GM23248 (cell line): ENCODE data around the gene SPINK1. TPM values are rescaled to one million over a fixed set of nuclear protein-coding genes. Genes with fewer than 3 reads are reported as not detected.

ENCODE experiments used
- DNase-seq: peaks from one replicate; pipeline ENCODE4 v3.0.0-alpha.2; 2015
- H2AFZ ChIP-seq: fragments of 200-600 bp; sonication (generic); 2 replicates; pipeline ENCODE4 v1.6.1; 2016; ENCODE audit warnings: antibody characterized with exemption
- H3F3A ChIP-seq: fragments of 200-600 bp; sonication (generic); 2 replicates; pipeline ENCODE4 v1.6.1; 2016; ENCODE audit warnings: mild to moderate bottlenecking, antibody characterized with exemption, mixed run types; ENCODE audit not compliant: insufficient read depth
- H3K27ac ChIP-seq: fragments of 200-600 bp; sonication (generic); 2 replicates; pipeline ENCODE4 v1.5.1; 2016; ENCODE audit warnings: mild to moderate bottlenecking
- H3K27me3 ChIP-seq: fragments of 200-600 bp; sonication (generic); replicated peaks from 2 replicates; pipeline ENCODE4 v1.6.1; 2016; ENCODE audit warnings: mild to moderate bottlenecking; ENCODE audit not compliant: insufficient read depth
- H3K36me3 ChIP-seq: fragments of 200-600 bp; sonication (generic); 2 replicates; pipeline ENCODE4 v1.6.1; 2016; ENCODE audit warnings: low read depth, mild to moderate bottlenecking
- H3K4me1 ChIP-seq: fragments of 200-600 bp; sonication (generic); 2 replicates; pipeline ENCODE4 v1.6.1; 2016; ENCODE audit warnings: mild to moderate bottlenecking; ENCODE audit not compliant: insufficient read depth
- H3K4me2 ChIP-seq: fragments of 200-600 bp; sonication (generic); one replicate; pipeline ENCODE4 v1.6.1; 2016; ENCODE audit warnings: mild to moderate bottlenecking; ENCODE audit not compliant: unreplicated experiment
- H3K4me3 ChIP-seq: fragments of 200-600 bp; sonication (generic); 2 replicates; pipeline ENCODE4 v1.5.1; 2016; ENCODE audit warnings: mild to moderate bottlenecking
- H3K79me2 ChIP-seq: fragments of 200-600 bp; sonication (generic); 2 replicates; pipeline ENCODE4 v1.6.1; 2016; ENCODE audit warnings: mild to moderate bottlenecking; ENCODE audit not compliant: insufficient read depth
- H3K9ac ChIP-seq: fragments of 200-600 bp; sonication (generic); 2 replicates; pipeline ENCODE4 v1.6.1; 2016; ENCODE audit warnings: mild to moderate bottlenecking
- H3K9me2 ChIP-seq: fragments of 200-600 bp; sonication (generic); 2 replicates; pipeline ENCODE4 v1.6.1; 2016; ENCODE audit warnings: mixed run types, mild to moderate bottlenecking, moderate library complexity; ENCODE audit not compliant: insufficient read depth
- H3K9me3 ChIP-seq: fragments of 200-600 bp; sonication (generic); one replicate; pipeline ENCODE4 v1.6.1; 2017; ENCODE audit warnings: low read depth
- H4K20me1 ChIP-seq: fragments of 200-600 bp; sonication (generic); 2 replicates; pipeline ENCODE4 v1.6.0; 2016; ENCODE audit not compliant: insufficient read depth
- EZH2 ChIP-seq: fragments of 200-600 bp; sonication (generic); IDR thresholded peaks from 2 replicates; pipeline ENCODE4 v1.6.1; 2018; ENCODE audit warnings: antibody characterized with exemption, mild to moderate bottlenecking; ENCODE audit not compliant: insufficient read depth, poor library complexity, severe bottlenecking
- EZH2phosphoT487 ChIP-seq: fragments of 200-600 bp; sonication (generic); IDR thresholded peaks from 2 replicates; pipeline ENCODE4 v1.6.1; 2018; ENCODE audit warnings: antibody characterized with exemption, moderate library complexity, mild to moderate bottlenecking, low read depth; ENCODE audit not compliant: insufficient read depth
- WGBS, 2 experiments: methylation state at CpG; one replicate each; pipeline ENCODE4 v1.1.6; 2015 to 2017; ENCODE audit warnings: low lambda C conversion rate in 2 of 2, low coverage in 1 of 2; ENCODE audit errors: missing lambda C conversion rate in 2 of 2; 5-methylcytosine and 5-hydroxymethylcytosine counted together
- in situ Hi-C: fragments of 300-500 bp; cut with MboI; formaldehyde crosslinking; loops from 2 replicates; pipeline ENCODE4 v1.15.0; 2020
- polyA plus RNA-seq: library from polyadenylated mRNA; unstranded; fragments of >200 nt; fragmentation: Nextera tagmentation; extraction: Ambion mirVana; gene quantifications from 2 replicates; pipeline ENCODE4 v1.2.1, GENCODE V29; 2016
- total RNA-seq: library from RNA; depleted of rRNA; stranded (reverse); fragments of >200 nt; shearing (Covaris generic); gene quantifications from 2 replicates; pipeline ENCODE4 v1.2.3, GENCODE V29; 2014

The SPINK1 gene
- total and polyA plus RNA-seq, 2 experiments from 2014 or later, result not detected

- H3K9me3 ChIP-seq, result no peaks in the 10 kb centered on the region
- H3K9me2 ChIP-seq, result no peaks in the 10 kb centered on the region
- no peaks in the 10 kb centered on the region for H4K20me1 ChIP-seq
- H3K36me3 ChIP-seq, result no peaks in the 10 kb centered on the region
- no peak overlapping the region for H3K4me3 ChIP-seq
- H3F3A ChIP-seq, result no peaks in the 10 kb centered on the region
- no peak overlapping the region for H3K27ac ChIP-seq
- no peak overlapping the region for H3K4me2 ChIP-seq
- no peaks in the 10 kb centered on the region for H3K4me1 ChIP-seq
- peak; percentile 18 for DNase-seq
- peaks cover 11% of the 10 kb centered on the region; the same call in 1 of the 2 replicates for H3K27me3 ChIP-seq
- 9 to 10% methylated on average over 4 of the region's 4 CpGs for WGBS, 2 experiments
- no peak overlapping the region for H3K9ac ChIP-seq
- no peak for TF ChIP-seq EZH2
- no peak for TF ChIP-seq EZH2phosphoT487
- in situ Hi-C loops, result no loop called here
- H2AFZ ChIP-seq, result no peak overlapping the region
- no peaks in the 10 kb centered on the region for H3K79me2 ChIP-seq
Measured at GRCh38 chr5:147855774-147856069, 24.3 kb upstream of the SPINK1 start.

GRCh38 chr5:147854894-147855773 lies 23.7 kb upstream of the SPINK1 start:
- Histone ChIP-seq H3K36me3 (no peaks in the 10 kb centered on the region), H4K20me1 (no peaks in the 10 kb centered on the region), H3K27ac (no peak overlapping the region), H3K4me2 (no peak overlapping the region), H3K4me3 (no peak overlapping the region), H3K4me1 (no peaks in the 10 kb centered on the region), H2AFZ (no peak overlapping the region), H3K9ac (no peak overlapping the region), H3K79me2 (no peaks in the 10 kb centered on the region), H3K27me3 (peaks cover 11% of the 10 kb centered on the region; the same call in 1 of the 2 replicates), H3K9me3 (no peaks in the 10 kb centered on the region), H3K9me2 (no peaks in the 10 kb centered on the region), H3F3A (no peaks in the 10 kb centered on the region)
- in situ Hi-C loops, result no loop called here
- TF ChIP-seq EZH2phosphoT487, result no peak
- no peak for TF ChIP-seq EZH2
- 21 to 28% methylated on average over 11 of the region's 11 CpGs for WGBS, 2 experiments
- DNase-seq, result no peak

GRCh38 chr5:147854331-147854730 lies 22.9 kb upstream of the SPINK1 start:
- TF ChIP-seq EZH2phosphoT487, result no peak
- TF ChIP-seq EZH2, result no peak
- H3K9ac ChIP-seq, result no peak overlapping the region
- in situ Hi-C loops, result no loop called here

DNA sequence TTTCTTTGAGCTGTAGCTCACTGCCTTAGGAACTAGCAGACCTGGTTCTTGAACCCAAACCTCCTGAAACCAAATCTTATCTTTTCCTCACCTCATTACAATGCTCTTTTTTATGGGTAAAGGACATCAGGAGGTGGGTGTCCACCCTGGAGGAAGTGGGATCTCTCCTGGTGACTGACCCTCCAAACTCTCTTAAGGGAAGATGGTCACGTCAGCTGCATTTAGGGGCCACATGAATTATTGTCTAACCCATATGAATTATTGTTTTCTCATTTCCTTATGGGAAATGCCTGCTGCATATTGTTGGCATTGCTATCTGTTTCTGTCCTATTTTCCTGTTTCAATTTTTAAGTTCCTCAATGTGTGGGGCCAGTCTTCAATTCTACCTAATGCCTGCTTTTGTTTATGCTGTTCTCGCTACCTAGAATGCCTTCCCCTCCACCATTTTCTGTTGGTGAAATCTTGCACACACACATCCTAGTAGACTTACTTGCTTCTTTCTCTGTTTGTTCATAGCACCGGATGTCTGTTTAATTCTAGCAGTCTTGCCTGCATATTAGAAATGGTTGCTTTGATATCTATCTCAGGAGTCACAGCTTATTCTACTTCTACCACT lies 22.0 kb upstream of the SPINK1 start:
- DNase-seq, result no peak

More at GRCh38 chr5:147854331-147854730, 22.9 kb upstream of the SPINK1 start:
- no peak overlapping the region for H3K4me3 ChIP-seq
- H3K36me3 ChIP-seq, result no peaks in the 10 kb centered on the region
- no peak overlapping the region for H2AFZ ChIP-seq
- H3F3A ChIP-seq, result no peaks in the 10 kb centered on the region
- H3K79me2 ChIP-seq, result no peaks in the 10 kb centered on the region
- H4K20me1 ChIP-seq, result no peaks in the 10 kb centered on the region
- H3K27ac ChIP-seq, result no peak overlapping the region
- H3K4me2 ChIP-seq, result no peak overlapping the region
- 0 out of 2 replicates have a peak, but pooled peaks cover 14% of the 10 kb centered on the region for H3K27me3 ChIP-seq
- WGBS, 2 experiments, result 6 to 8% methylated on average over 3 of the region's 3 CpGs
- no peak for DNase-seq
- no peaks in the 10 kb centered on the region for H3K9me3 ChIP-seq
- H3K4me1 ChIP-seq, result no peaks in the 10 kb centered on the region
- no peaks in the 10 kb centered on the region for H3K9me2 ChIP-seq

More for the DNA sequence above, 22.0 kb upstream of the SPINK1 start:
- H3K9me2 ChIP-seq, result no peaks in the 10 kb centered on the region
- H3K79me2 ChIP-seq, result no peaks in the 10 kb centered on the region
- no peak overlapping the region for H3K9ac ChIP-seq
- no peak overlapping the region for H2AFZ ChIP-seq
- no peaks in the 10 kb centered on the region for H3K4me1 ChIP-seq
- 0 out of 2 replicates have a peak, but pooled peaks cover 15% of the 10 kb centered on the region for H3K27me3 ChIP-seq
- H3F3A ChIP-seq, result no peaks in the 10 kb centered on the region
- no peaks in the 10 kb centered on the region for H3K9me3 ChIP-seq
- no peak overlapping the region for H3K4me3 ChIP-seq
- H3K36me3 ChIP-seq, result no peaks in the 10 kb centered on the region
- no peak overlapping the region for H3K4me2 ChIP-seq
- H4K20me1 ChIP-seq, result no peaks in the 10 kb centered on the region
- no peak overlapping the region for H3K27ac ChIP-seq
- in situ Hi-C loops, result no loop called here
- WGBS, 2 experiments, result 43 to 47% methylated on average over 3 of the region's 3 CpGs
- no peak for TF ChIP-seq EZH2
- no peak for TF ChIP-seq EZH2phosphoT487
